GM12891 (cell line): Measurements from ENCODE around the gene CEMIP.

Experiments used
- DNase-seq: peaks from one replicate; pipeline ENCODE4 v3.0.0; 2011; ENCODE audit warnings: low spot score; ENCODE audit not compliant: insufficient read length
- FAIRE-seq: peaks from 2 replicates; lab custom pipeline; 2011; peaks lifted over from hg19 to GRCh38; lab: Jason Lieb, UNC
- PAX5 ChIP-seq: IDR thresholded peaks from 2 replicates; pipeline ENCODE4 v1.6.1; 2011; ENCODE audit warnings: low read length, moderate library complexity, mild to moderate bottlenecking; ENCODE audit not compliant: insufficient read depth, severe bottlenecking
- POLR2A ChIP-seq: IDR thresholded peaks from 2 replicates; pipeline ENCODE4 v1.6.1; 2011; ENCODE audit warnings: low read depth, low read length, control low read depth
- POLR2AphosphoS5 ChIP-seq: IDR thresholded peaks from 2 replicates; pipeline ENCODE4 v1.6.1; 2011; ENCODE audit warnings: low read depth, low read length, control low read depth
- POU2F2 ChIP-seq: IDR thresholded peaks from 2 replicates; pipeline ENCODE4 v1.6.1; 2011; ENCODE audit warnings: low read depth, mild to moderate bottlenecking, control low read depth, low read length, moderate library complexity
- SPI1 ChIP-seq: IDR thresholded peaks from 2 replicates; pipeline ENCODE4 v1.6.1; 2011; ENCODE audit warnings: low read depth, low read length, control low read depth
- TAF1 ChIP-seq: IDR thresholded peaks from 2 replicates; pipeline ENCODE4 v1.6.1; 2011; ENCODE audit warnings: low read depth, low read length, control low read depth

The CEMIP gene

GRCh38 chr15:80769829-80770705 is 9.1 kb upstream of the CEMIP start:
- DNase-seq (no peak), FAIRE-seq (no peak)
- TF ChIP-seq TAF1 (no peak), POLR2AphosphoS5 (no peak), PAX5 (no peak), SPI1 (no peak), POU2F2 (no peak), POLR2A (no peak)

- TF ChIP-seq SPI1: no peak
- TF ChIP-seq POU2F2: no peak
- TF ChIP-seq POLR2AphosphoS5: no peak
- TF ChIP-seq TAF1: no peak
- FAIRE-seq (no peak), DNase-seq (no peak)
Observed at GRCh38 chr15:80773122-80773551, 6.0 kb upstream of the CEMIP start.

- FAIRE-seq (no peak), DNase-seq (no peak)
- no peak for TF ChIP-seq TAF1
- TF ChIP-seq POLR2A: no peak
- no peak for TF ChIP-seq POU2F2
- no peak for TF ChIP-seq POLR2AphosphoS5
- TF ChIP-seq SPI1: no peak
- TF ChIP-seq PAX5: no peak
Observed at GRCh38 chr15:80773792-80774352, 5.3 kb upstream of the CEMIP start.

- DNase-seq: no peak
- FAIRE-seq: no peak
- TF ChIP-seq POLR2A (no peak), TAF1 (no peak), PAX5 (no peak), POU2F2 (no peak), POLR2AphosphoS5 (no peak), SPI1 (no peak)
Observed at GRCh38 chr15:80774486-80774885, 4.7 kb upstream of the CEMIP start.

- no peak for DNase-seq
- FAIRE-seq: no peak
- TF ChIP-seq POLR2A: no peak
- no peak for TF ChIP-seq PAX5
- no peak for TF ChIP-seq SPI1
- TF ChIP-seq TAF1: no peak
- no peak for TF ChIP-seq POU2F2
- no peak for TF ChIP-seq POLR2AphosphoS5
Observed at GRCh38 chr15:80775338-80775737, 3.8 kb upstream of the CEMIP start.

GRCh38 chr15:80776420-80777045 is 2.6 kb upstream of the CEMIP start:
- TF ChIP-seq POLR2A (no peak), POU2F2 (0 out of 2 replicates have a peak, but pooled peaks have one; percentile 43)
- peak; percentile 52 for DNase-seq
- peak; percentile 87 for FAIRE-seq

GRCh38 chr15:80777137-80777536 is 2.0 kb upstream of the CEMIP start:
- no peak for FAIRE-seq
- no peak for TF ChIP-seq PAX5
- DNase-seq: no peak

- no peak for TF ChIP-seq SPI1
- no peak for TF ChIP-seq POU2F2
- TF ChIP-seq POLR2AphosphoS5: no peak
- no peak for TF ChIP-seq PAX5
- TF ChIP-seq TAF1: no peak
- TF ChIP-seq POLR2A: no peak
- DNase-seq (no peak), FAIRE-seq (no peak)
Observed at GRCh38 chr15:80777826-80778620, 1.1 kb upstream of the CEMIP start.

GRCh38 chr15:80778621-80778963 is 578 bp upstream of the CEMIP start:
- DNase-seq (no peak), FAIRE-seq (no peak)
- no peak for TF ChIP-seq PAX5
- no peak for TF ChIP-seq POLR2AphosphoS5
- TF ChIP-seq SPI1: no peak
